ENCODE results near the gene RAPGEF3. TPM values are rescaled to one million over a fixed set of nuclear protein-coding genes. Genes with fewer than 3 reads are reported as not detected.

Gene RAPGEF3
- polyA plus RNA-seq, 1 donor: 14.0 TPM

GRCh38 chr12:47717443-47718193 is 41.1 kb downstream of the RAPGEF3 start:
- DNase-seq: peak; percentile 83

GRCh38 chr12:47717046-47717442 is 41.6 kb downstream of the RAPGEF3 start:
- no peak for DNase-seq

GRCh38 chr12:47715877-47716548 is 42.7 kb downstream of the RAPGEF3 start:
- no peak for DNase-seq

DNA sequence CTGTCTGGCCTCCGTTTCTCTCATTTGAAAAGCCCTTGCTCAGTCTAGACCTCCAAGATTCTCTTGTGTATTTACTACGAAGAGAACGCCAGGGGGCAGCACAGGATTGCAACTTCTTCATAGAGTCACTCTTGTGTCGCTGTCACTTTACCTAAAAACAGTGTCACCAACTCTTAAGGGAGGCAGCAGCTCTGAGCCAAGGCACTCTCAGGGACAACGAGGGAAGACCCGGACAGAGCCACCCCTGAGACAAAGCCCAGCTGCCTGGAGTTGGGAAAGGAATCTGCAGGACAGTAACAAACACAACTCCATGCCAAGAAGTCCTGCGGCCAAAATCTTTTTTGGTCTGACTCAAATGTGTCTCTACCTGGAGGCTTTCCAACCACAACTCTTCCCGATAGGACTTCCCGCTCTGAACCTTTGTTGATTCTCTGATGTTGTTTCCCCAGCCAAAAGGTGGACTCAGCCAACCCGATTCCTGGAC is 43.2 kb downstream of the RAPGEF3 start:
- peak; percentile 82 for DNase-seq

GRCh38 chr12:47714826-47715386 is 43.8 kb downstream of the RAPGEF3 start:
- DNase-seq: no peak

GRCh38 chr12:47712171-47712570 is 46.5 kb downstream of the RAPGEF3 start:
- no peak for DNase-seq

DNA sequence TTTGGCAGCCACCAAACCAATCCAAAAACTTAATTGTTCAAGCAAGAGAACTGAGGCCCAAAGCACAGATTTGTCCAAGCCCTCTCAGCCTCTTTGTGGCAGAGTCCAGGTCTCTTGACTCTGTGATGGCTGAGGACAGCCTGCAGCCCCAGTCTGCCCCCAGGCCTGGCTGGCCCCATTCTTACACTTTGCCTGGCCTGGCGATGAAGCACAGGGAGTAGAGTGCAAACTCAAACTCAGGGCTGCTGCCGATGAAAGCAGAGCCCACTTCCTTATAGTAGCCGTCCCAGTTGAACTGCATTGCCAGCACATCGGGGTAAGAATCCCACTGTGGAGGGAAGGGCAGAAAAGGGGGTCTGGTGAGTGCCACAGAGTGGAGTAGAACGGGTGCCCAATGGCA is 47.2 kb downstream of the RAPGEF3 start:
- no peak for DNase-seq

DNA sequence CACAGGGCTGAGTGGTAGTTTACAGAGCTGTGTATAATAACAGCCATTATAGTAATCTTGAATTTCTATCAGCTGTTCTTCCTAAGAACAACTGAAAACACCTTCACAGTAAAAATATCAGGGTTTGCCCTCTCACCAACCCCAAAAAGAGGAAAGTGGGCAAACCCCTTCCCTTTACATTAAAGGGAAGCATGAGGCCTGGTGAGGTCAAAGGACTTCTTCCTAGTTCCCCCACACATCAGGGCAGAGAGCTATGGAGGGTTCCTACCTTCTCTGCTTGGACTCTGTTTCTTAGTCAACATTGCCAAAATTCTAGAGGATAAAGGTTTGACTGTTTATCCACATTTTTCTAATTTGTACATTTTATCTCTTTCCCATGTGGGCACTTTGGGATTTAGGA is 48.4 kb downstream of the RAPGEF3 start:
- DNase-seq: no peak

DNA sequence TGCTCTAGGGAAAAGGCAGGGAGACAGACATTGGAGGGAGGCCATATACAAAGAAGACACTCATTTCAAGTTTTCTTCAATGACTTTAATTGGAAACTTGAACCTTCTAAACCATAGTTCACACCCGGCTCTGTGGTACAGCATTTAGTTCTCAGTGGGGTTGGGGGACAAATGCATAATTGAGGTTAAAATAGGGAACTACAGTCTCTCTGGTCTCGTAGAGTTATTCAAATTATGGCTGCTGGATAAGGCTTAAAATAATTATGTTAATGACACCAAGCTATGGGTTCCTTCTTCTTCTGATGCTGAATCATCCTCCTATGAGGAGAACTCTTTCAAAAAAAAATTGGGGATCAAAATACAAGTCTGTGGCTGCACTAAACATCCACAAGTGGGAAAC is 49.0 kb downstream of the RAPGEF3 start:
- DNase-seq: no peak

DNA sequence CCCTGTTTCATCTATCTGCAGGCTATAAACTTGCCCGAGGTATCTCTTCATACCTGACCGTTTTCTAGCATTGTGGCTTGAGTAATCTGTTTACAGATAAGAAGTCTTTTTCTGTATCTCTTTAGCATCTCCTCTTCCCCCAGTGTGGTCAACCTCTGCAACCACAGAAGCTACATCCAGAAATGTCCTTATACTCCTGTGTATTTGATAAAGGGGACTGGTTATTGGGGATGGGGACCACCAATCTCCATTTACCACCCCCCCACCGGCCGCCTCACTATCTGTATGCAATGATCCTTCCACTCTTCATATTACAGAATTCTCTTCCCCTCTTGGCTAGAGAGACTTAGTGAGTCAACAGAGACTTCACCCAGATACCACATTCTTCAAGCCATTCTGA is 49.4 kb downstream of the RAPGEF3 start:
- no peak for DNase-seq

GRCh38 chr12:47707905-47708543 is 50.7 kb downstream of the RAPGEF3 start:
- no peak for DNase-seq

GRCh38 chr12:47707355-47707754 is 51.3 kb downstream of the RAPGEF3 start:
- no peak for DNase-seq

- DNase-seq: peak; percentile 96
These were observed 52.9 kb downstream of the RAPGEF3 start, which contains the start of gene RPAP3 for GRCh38 chr12:47705566-47706425. TSS of gene RPAP3 (minus strand) at chr12:47706030. CDS start at chr12:47702840, 3,190 bp downstream.

- DNase-seq: no peak
These were observed 53.5 kb downstream of the RAPGEF3 start for GRCh38 chr12:47705229-47705565.

GRCh38 chr12:47704719-47705118 is 54.0 kb downstream of the RAPGEF3 start:
- no peak for DNase-seq

DNA sequence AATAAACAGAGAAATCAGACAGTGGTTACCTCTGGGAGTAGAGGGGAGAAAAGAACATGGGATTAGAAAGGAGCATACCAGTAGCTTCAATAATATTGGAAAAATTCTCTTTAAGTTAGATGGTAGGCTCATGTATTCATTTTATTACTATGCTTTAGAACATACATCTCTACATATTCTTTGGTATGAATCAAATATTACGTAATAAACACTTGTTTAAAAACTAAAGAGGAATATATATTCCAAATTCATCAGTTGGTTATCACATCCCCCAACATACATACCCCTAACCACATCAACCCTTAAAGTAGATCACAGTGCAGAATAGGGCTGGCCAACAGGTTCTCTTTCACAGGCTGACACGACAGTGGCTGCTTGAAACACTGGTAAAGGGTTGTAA is 58.4 kb downstream of the RAPGEF3 start:
- DNase-seq: no peak

- no peak for DNase-seq
These were observed 60.0 kb downstream of the RAPGEF3 start for GRCh38 chr12:47698631-47699030.

GRCh38 chr12:47698055-47698454 is 60.6 kb downstream of the RAPGEF3 start:
- DNase-seq: no peak

- no peak for DNase-seq
These were observed 69.5 kb downstream of the RAPGEF3 start for GRCh38 chr12:47689215-47689614.

DNA sequence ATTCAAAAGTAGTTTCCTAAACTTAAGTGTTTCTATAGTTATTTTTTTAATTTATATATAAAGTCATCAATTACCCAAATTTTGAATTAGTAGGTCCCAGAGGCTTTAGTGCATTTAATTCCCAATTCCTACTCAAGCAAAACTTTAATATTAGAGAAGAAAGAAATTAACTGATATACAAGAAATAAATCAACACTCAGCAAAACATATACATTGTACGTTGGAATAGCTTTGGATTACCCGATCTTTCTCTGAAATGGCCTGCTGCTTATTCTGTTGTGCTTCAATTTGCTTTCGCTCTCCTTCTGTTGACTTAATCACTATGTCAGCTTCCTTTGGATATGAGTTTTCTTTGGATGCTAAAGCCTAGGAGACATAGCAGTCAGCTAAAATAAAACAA is 71.0 kb downstream of the RAPGEF3 start:
- DNase-seq: no peak

DNA sequence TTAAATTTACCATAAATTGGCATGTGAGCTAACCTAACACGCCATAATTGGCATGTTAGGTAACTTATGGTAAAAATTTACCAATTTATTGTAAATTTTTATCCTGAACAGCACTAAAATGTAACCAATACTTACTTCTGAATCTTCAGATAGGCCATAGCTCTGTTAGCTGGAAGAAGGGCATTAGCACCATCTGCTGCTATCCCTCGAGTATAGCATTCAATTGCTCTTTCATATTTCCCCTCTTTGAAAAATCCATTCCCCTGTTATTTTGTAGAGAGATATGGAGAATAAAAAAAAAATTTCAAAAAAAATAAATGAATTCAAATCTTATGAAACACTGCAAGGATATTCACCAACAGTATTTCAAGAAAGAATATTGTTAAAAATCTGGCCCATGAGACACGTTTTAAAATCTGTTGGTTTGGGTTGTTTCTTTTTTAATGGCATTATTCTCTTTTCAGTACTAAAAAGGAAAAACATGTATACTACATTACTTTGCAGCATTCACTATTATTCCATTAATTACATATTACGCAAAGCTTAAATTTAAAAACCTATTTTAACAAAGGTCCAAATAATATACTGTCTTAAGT is 71.9 kb downstream of the RAPGEF3 start:
- peak; percentile 10 for DNase-seq

Data from hindlimb muscle (tissue), 1 donor.